GM18868 (cell line): ENCODE data around the gene JMJD4.
A peak's percentile ranks its signal among the peaks of the same experiment; 100 is the strongest.

ENCODE experiments used
- ATAC-seq: cut with Tn5 transposase; IDR thresholded peaks from one replicate; pipeline ENCODE4 v1.9.1; 2021; ENCODE audit warnings: mild to moderate bottlenecking, moderate library complexity; ENCODE audit not compliant: unreplicated experiment

JMJD4 gene

GRCh38 chr1:227734856-227735538 lies at the start of gene JMJD4, which contains the start of gene SNAP47:
Gene JMJD4 (minus strand): TSS chr1:227735302. CDS start chr1:227735273, 29 bp downstream.
Gene SNAP47 (plus strand): TSS chr1:227735435. CDS start chr1:227747737, 12,302 bp downstream.
- peak; percentile 89 for ATAC-seq

DNA sequence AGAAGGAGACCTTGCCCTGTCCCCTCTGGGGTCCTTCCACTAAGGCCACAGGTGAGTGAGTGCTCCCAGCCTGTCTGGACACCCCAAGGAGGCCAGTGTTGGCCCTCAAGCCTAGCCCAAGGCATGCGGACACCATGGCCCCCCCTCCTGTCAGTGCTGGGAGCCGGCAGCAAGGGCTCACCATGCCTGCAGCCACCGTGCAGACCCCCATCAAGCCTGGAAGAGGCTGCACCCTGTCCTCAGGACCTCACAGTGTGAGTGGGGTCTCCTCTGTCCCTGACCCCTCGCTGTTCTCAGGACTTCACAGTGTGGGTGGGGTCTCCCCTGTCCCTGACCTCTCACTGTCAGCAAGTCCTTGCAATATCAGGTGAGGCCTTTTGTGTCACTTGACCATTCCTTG lies 47.1 kb upstream of the JMJD4 start:
- no peak for ATAC-seq

GRCh38 chr1:227781314-227781930 lies 46.3 kb upstream of the JMJD4 start:
- no peak for ATAC-seq

GRCh38 chr1:227780101-227781044 lies 45.3 kb upstream of the JMJD4 start:
- no peak for ATAC-seq

DNA sequence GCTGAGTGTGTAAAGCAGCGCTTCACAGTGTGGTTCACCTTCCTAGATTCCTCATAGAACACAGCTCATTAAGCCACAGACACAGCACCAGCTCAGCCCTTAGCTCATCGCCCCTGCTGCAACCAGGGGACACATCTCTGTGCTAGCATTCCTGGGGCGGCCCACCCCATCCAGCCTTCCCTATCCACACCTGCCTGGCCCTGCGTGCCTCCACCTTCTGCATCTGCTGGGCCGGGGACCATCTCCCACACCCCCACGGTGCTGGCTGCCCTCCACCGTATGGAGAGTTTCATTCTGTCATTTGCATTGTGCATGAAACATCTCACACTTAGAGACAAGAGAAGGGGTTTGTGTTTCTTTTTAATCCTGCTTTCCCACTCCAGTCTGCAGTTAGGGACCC lies 44.6 kb upstream of the JMJD4 start:
- ATAC-seq = no peak

- ATAC-seq = no peak
These were observed 43.9 kb upstream of the JMJD4 start for GRCh38 chr1:227779021-227779441.

DNA sequence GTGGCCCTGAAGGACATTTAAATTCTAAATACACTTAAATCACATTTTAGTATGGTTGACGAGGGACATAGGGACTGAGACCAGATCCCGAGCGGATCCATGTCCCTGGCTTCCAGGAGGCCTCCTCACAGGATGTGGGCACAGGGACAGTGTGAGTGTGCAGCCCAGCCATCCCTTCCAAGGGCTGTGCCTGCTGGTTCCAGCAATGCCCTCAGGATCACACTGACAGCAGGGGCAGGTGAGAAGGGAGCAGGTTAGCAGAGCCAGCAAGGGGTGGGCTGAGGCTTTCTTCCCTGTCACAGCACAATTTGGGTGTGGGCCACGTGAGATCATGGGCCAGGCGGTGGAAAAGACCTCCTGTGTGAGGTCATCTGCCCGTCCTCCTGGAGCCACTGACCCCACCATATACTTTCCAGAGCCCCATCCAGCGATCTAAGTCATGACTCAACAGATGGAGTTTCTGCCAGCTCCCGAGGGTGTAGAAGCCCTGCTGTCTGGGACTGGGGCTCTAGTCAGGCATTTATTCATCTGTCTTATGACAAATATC lies 43.4 kb upstream of the JMJD4 start:
- no peak for ATAC-seq

DNA sequence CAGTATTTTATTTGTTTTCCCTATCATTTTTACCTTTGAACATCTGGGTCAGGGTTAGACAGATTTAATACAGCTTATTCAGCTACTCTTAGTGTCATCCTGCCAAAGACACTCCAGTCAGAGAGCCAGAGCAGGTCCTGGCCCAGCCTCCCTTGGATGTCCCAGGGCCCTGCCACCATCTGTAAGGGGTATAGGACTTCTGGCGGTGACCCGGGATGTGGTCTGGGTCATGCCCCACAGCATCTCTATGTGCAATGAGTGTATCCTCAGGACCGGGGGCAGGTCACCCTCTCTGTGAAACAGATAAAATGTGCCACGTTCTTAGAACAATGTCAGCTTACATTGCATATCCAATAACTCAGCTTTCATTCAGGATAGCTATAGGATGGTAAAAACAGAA lies 42.5 kb upstream of the JMJD4 start:
- no peak for ATAC-seq

DNA sequence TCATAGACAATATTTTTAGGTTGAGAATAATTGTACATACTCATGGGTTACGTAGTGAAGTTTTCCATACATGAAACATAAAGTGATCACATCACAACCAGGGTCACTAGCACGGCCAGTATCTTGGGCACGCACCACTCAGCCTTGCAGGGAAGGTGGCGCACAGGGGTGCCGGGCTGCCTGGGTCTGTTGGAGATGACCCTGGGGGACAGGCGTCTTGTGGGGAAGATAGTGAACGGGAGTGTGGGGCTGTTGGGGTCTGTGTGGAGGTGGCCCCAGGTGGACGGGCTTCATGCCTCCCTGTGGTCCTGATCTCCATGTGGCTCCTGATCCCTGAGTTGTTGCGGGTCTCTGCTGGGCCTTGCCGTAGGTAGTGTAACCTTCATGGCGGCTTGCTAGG lies 42.1 kb upstream of the JMJD4 start:
- ATAC-seq = no peak

DNA sequence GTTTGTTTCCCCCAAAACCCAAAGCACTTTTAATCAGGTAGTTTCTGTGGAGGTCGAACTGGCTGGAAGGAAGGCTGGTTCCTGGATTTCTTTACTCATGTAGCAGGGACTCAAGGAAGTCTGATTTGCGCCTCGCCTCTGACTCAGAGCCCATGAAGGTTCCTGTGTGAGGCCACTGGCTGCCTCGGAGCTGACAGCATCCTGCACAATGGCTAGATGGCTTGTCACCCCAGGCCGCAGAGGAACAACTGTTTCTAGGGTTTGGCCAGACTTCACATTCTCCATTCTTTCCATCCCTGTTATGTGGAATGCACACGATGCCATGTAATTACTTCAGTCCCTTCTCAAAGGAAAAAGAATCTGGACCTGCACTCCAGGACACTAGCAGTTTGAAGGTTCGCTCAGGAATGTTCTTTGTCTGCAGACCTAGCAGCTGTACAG lies 41.2 kb upstream of the JMJD4 start:
- no peak for ATAC-seq

DNA sequence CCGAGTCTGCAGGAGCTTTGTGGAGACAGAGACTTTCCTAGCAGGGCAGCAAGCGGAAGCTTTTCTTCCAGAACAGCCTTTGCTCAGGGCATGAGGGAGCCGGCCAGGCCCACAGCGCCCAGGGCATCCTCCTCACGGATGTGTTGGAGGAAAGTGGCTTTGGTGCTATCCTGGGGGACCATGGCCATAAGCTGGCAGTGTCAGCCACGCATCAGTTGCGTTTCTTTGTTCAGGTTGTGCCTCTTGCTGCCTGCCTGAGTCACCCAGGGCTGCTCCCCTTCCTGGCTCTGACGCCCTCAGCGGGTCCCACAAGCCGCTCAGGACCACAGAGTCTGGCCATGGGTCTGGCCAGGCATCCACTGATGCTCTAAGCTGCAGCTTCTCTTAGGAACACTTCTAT lies 40.7 kb upstream of the JMJD4 start:
- no peak for ATAC-seq

- no peak for ATAC-seq
These were observed 39.9 kb upstream of the JMJD4 start for GRCh38 chr1:227774821-227775661.

- ATAC-seq = no peak
These were observed 39.1 kb upstream of the JMJD4 start for GRCh38 chr1:227774051-227774731.

GRCh38 chr1:227773558-227773957 lies 38.5 kb upstream of the JMJD4 start:
- ATAC-seq = no peak

GRCh38 chr1:227771771-227772170 lies 36.7 kb upstream of the JMJD4 start:
- no peak for ATAC-seq

DNA sequence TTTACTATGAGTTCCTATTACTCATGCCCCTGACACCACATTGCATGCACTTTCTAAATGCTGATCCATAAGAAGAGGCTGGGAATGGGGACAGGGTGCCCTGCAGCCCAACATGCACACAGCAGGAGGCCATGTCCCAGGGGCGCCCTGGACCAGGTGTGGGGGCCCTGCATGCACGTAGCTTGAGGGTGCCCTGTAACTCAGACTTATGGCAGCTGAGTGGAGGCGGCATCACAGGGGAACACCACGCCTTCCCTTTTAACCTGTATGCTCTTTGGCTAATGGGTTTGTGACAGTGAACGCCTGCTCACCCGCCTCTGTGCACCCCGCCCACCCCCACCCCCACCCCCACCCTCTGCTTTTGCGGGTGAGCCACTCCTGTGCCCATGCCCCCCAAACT lies 36.2 kb upstream of the JMJD4 start:
- ATAC-seq = no peak

DNA sequence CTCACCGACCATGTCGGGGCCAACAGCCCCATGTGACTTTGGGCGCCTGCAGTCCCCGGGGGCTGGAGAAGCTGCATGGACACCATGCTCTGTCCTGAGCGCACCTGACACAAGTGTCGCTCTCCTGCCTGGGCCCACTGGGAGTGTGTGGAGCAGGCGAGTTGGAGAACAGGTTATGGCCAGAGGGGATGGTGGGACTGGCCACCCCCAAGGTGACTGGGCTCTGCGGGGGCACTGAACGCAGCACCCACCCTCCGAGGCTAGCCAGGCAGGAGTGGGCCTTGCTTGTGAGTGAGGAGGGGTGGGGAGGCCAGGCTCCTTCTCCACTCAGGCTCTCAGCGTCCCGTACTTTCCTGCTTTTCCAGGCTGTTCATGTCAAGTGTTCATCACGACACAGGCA lies 35.7 kb upstream of the JMJD4 start:
- ATAC-seq = no peak

- no peak for ATAC-seq
These were observed 34.9 kb upstream of the JMJD4 start for GRCh38 chr1:227769936-227770494.
